HUES64 (cell line): ENCODE measurements around the gene HIBCH.
"Not testable (repeated sequence)": the region's sequence is repeated elsewhere in the genome, so short reads cannot be mapped to it uniquely, and the experiment has no call there.

Source experiments
- H3K27ac ChIP-seq: 2 replicates; pipeline ENCODE4 v1.7.0; 2013; ENCODE audit warnings: low read depth, low read length, inconsistent platforms
- H3K27me3 ChIP-seq: 2 replicates; pipeline ENCODE4 v1.6.1; 2013; ENCODE audit warnings: mild to moderate bottlenecking, low read length; ENCODE audit not compliant: insufficient read depth
- H3K36me3 ChIP-seq: 2 replicates; pipeline ENCODE4 v1.6.1; 2013; ENCODE audit warnings: mild to moderate bottlenecking, low read length; ENCODE audit not compliant: insufficient read depth
- H3K4me1 ChIP-seq: 2 replicates; pipeline ENCODE4 v1.6.1; 2013; ENCODE audit warnings: mild to moderate bottlenecking, low read length, moderate library complexity; ENCODE audit not compliant: insufficient read depth
- H3K4me3 ChIP-seq: 2 replicates; pipeline ENCODE4 v1.5.1; 2013; ENCODE audit warnings: mild to moderate bottlenecking, low read length, moderate library complexity
- H3K9ac ChIP-seq: 2 replicates; pipeline ENCODE4 v1.6.1; 2013; ENCODE audit warnings: mild to moderate bottlenecking, low read depth, low read length
- H3K9me3 ChIP-seq: 2 replicates; pipeline ENCODE4 v1.6.1; 2013; ENCODE audit warnings: low read depth, low read length; ENCODE audit not compliant: insufficient read depth
- WGBS: fragments of 150-250, 120-280 bp; methylation state at CpG from one replicate; pipeline ENCODE4 v1.1.7; 2013; ENCODE audit warnings: missing lambda C conversion rate; 5-methylcytosine and 5-hydroxymethylcytosine counted together

The HIBCH gene

DNA sequence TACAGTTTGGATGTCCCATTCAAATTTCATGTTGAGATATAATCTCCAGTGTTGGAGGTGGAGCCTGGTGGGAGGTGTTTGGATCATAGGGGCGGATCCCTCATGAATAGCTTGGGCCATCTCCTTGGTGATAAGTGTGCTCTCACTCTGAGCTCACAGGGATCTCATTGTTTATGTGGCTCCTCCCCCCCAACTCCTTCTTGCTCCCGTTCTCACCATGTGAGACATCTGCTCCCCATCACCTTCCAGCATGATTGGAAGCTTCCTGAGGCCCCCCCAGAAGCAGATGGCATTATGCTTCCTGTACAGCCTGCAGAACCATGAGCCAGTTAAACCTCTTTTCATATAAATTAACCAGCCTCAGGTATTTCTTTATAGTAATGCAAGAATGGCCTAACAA lies 20.7 kb upstream of the HIBCH start:
- H3K4me1 ChIP-seq: 0 out of 2 replicates have a peak, but pooled peaks cover 9% of the 10 kb centered on the region
- H3K4me3 ChIP-seq: no peak overlapping the region
- peaks cover 31% of the 10 kb centered on the region for H3K27me3 ChIP-seq
- 44% methylated on average over 2 of the region's 2 CpGs for WGBS
- H3K9ac ChIP-seq: no peak overlapping the region
- no peaks in the 10 kb centered on the region for H3K9me3 ChIP-seq
- no peaks in the 10 kb centered on the region for H3K36me3 ChIP-seq
- no peak overlapping the region for H3K27ac ChIP-seq

DNA sequence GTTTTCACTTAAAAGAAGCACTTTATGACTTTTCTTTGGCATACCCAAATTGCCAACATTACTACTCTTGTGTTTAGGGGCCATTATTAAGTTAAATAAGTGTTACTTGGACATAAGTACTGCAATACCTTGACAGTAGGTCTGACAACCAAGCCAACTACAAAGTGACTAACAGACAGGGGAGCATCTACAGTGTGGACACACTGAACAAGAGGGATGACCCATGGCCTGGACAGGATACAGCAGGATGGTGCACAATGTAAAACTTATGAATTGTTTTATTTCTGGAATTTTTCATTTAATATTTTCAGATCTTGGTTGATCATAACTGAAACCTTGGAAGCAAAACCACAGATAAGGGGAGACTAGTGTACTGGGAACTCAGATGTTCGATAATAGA lies 19.8 kb upstream of the HIBCH start:
- H3K27me3 ChIP-seq: peaks cover 22% of the 10 kb centered on the region
- H3K9me3 ChIP-seq: no peaks in the 10 kb centered on the region
- no peak overlapping the region for H3K4me3 ChIP-seq
- 0 out of 2 replicates have a peak, but pooled peaks cover 5% of the 10 kb centered on the region for H3K4me1 ChIP-seq
- no CpG with 5 or more reads among the region's 1 CpG for WGBS
- no peak overlapping the region for H3K9ac ChIP-seq
- H3K36me3 ChIP-seq: no peaks in the 10 kb centered on the region
- no peak overlapping the region for H3K27ac ChIP-seq

DNA sequence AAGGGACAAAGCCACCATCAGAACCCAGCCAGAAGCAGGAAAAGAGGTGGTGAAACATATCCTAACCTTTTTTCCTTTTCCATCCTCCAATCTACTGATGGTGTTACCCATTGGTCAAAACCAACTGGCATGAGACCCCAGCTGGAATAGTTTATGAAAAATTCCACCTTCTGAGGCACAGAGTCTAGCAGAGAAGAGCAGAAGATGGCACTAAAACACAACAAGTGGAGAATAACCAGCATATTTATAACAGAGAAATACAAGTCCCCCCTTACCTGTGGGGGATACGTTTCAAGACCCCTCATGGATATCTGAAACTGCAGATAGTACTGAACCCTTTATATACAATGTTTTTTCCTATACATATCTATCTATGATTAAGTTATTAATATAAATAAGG lies 18.8 kb upstream of the HIBCH start:
- no peak overlapping the region for H3K4me3 ChIP-seq
- H3K9me3 ChIP-seq: no peaks in the 10 kb centered on the region
- H3K4me1 ChIP-seq: 0 out of 2 replicates have a peak, but pooled peaks cover 3% of the 10 kb centered on the region
- H3K27me3 ChIP-seq: peaks cover 12% of the 10 kb centered on the region
- no peak overlapping the region for H3K9ac ChIP-seq
- 83% methylated on average over 1 of the region's 1 CpG for WGBS
- H3K27ac ChIP-seq: no peak overlapping the region
- H3K36me3 ChIP-seq: no peaks in the 10 kb centered on the region

DNA sequence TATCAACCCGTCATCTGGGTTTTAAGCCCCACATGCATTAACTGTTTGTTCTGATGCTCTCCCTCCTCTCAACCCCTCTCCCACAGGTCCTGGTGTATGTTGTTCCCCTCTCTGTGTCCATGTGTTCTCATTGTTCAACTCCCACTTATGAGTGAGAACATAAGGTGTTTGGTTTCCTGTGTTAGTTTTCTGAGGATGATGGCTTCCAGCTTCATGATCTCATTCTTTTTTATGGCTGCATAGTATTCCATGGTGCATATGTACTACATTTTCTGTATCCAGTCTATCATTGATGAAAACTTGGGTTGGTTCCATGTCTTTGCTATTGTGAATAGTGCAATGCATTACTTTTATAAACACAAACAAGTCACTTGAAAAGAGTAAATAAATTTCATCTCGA lies 16.8 kb upstream of the HIBCH start:
- no peaks in the 10 kb centered on the region for H3K36me3 ChIP-seq
- no peak overlapping the region for H3K9ac ChIP-seq
- H3K27me3 ChIP-seq: no peaks in the 10 kb centered on the region
- H3K4me1 ChIP-seq: 0 out of 2 replicates have a peak, but pooled peaks cover 3% of the 10 kb centered on the region
- H3K4me3 ChIP-seq: no peak overlapping the region
- no peak overlapping the region for H3K27ac ChIP-seq
- no peaks in the 10 kb centered on the region for H3K9me3 ChIP-seq
- WGBS: 100% methylated on average over 1 of the region's 2 CpGs

DNA sequence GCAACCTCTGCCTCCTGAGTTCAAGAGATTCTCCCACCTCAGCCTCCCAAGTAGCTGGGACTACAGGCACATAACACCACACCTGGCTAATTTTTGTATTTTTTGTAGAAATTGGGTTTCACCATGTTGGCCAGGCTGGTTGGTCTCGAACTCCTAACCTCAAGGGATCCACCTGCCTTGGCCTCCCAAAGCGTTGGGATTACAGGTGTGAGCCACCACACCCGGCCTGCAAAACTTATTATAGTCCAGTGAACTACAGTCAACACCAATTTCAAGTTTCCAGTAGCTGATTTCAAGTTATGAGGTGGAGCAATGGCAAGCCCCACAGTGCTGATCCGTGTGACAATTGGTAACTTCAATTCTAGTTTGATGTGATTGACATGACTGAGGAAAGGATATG lies 16.0 kb upstream of the HIBCH start:
- not testable (repeated sequence) for H3K27ac ChIP-seq, H3K27me3 ChIP-seq, H3K4me3 ChIP-seq, H3K9me3 ChIP-seq, H3K36me3 ChIP-seq, H3K4me1 ChIP-seq, H3K9ac ChIP-seq
- 92% methylated on average over 4 of the region's 4 CpGs for WGBS

DNA sequence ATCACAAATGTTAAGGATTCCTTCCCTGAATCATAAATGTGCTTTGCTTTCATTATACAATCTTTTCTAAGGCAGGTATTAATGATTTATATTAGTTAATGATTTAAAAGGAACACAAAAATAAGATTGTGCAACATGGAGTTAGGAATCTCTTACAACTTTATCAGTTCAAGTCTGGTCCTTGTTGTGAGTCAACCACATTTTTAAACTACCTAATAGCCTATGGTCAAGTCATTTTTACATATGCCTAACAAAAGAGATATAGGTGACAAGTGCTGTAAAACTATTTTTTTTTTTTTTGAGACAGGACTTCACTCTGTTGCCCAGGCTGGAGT lies 15.6 kb upstream of the HIBCH start:
- Histone ChIP-seq H3K36me3 (no peaks in the 10 kb centered on the region), H3K4me3 (no peak overlapping the region), H3K9me3 (no peaks in the 10 kb centered on the region), H3K9ac (no peak overlapping the region), H3K27me3 (no peaks in the 10 kb centered on the region), H3K27ac (no peak overlapping the region), H3K4me1 (no peaks in the 10 kb centered on the region)

DNA sequence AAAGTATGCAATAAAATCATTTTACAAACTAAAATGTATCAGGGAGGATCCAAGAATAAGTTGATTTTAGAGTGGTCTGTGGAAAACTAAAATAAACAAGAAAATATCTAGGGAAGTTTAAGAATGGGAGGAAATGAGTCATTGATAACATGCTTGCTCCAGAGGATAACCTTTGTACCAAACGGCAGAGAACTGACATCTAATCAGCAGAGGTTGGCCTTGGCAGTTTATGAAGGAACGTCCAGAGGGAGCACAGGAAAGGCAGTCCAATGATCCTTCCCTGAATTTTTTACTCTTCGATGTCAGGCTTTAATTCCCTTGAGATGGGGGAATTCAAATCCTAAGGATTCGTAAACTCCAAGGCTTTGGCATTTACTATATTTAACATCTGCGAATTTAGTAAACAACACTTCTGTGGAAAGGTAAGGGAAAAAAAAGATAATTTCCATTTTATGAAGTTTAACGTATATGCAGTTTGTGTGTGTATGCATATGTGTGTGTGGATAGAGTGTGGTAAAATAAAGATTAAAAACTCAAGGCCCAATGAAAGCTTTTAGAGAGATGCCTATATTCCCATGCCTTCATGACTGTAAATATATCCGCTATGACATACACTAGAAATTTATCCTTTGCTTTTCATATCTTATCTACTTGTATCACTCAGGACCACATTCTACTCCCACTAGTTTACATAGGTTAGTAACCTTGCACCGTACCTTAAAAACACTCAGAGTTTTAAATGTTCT lies 15.0 kb upstream of the HIBCH start:
- no peak overlapping the region for H3K4me3 ChIP-seq
- no peak overlapping the region for H3K27ac ChIP-seq
- H3K27me3 ChIP-seq: no peaks in the 10 kb centered on the region
- no peaks in the 10 kb centered on the region for H3K36me3 ChIP-seq
- no peak overlapping the region for H3K9ac ChIP-seq
- H3K9me3 ChIP-seq: no peaks in the 10 kb centered on the region
- 90% methylated on average over 6 of the region's 8 CpGs for WGBS
- H3K4me1 ChIP-seq: no peaks in the 10 kb centered on the region

DNA sequence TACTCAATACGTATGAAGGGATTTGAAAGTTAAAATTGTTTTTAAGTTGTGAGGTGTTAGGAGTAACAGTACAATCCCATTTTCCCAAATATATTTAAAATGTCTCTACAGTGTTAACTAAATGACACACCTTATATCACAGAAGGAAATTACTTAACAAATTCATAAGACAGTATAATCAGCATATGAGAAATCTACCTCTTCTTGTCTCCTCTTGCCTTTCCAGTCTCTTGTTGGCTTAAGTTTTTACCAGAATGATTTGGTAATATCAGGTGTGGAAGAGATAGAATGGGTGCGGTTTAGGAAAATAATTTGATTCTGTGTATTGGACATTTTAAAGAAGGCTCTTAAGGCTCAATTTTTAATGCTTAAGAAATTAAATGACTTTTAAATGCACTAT lies 14.3 kb upstream of the HIBCH start:
- Histone ChIP-seq H3K4me1 (no peaks in the 10 kb centered on the region), H3K4me3 (no peak overlapping the region)

DNA sequence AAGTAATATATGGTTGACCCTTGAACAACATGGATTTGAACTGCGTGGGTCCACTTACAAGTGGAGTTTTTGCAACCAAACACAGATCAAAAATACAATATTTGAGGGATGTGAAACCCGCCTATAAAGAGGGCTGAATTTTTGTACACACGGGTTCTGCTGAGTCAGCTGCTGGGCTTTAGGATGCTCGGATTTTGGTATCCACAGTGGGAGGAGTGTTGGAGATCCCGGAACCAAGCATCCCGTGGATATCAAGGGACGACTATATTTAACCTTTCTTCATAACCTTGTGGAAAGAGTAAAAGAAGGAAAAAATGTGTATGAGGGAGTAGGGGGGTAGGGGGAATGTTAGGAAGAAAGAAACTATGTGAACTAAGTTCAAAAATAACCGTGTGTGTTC lies 13.8 kb upstream of the HIBCH start:
- Histone ChIP-seq H3K27ac (no peak overlapping the region), H3K9me3 (no peaks in the 10 kb centered on the region), H3K9ac (no peak overlapping the region), H3K4me3 (no peak overlapping the region), H3K27me3 (no peaks in the 10 kb centered on the region), H3K36me3 (no peaks in the 10 kb centered on the region), H3K4me1 (no peaks in the 10 kb centered on the region)
- WGBS: 90% methylated on average over 8 of the region's 8 CpGs

More for the DNA sequence above, 14.3 kb upstream of the HIBCH start:
- Histone ChIP-seq H3K27me3 (no peaks in the 10 kb centered on the region), H3K9ac (no peak overlapping the region), H3K27ac (no peak overlapping the region), H3K9me3 (no peaks in the 10 kb centered on the region), H3K36me3 (no peaks in the 10 kb centered on the region)
- 100% methylated on average over 1 of the region's 2 CpGs for WGBS

DNA sequence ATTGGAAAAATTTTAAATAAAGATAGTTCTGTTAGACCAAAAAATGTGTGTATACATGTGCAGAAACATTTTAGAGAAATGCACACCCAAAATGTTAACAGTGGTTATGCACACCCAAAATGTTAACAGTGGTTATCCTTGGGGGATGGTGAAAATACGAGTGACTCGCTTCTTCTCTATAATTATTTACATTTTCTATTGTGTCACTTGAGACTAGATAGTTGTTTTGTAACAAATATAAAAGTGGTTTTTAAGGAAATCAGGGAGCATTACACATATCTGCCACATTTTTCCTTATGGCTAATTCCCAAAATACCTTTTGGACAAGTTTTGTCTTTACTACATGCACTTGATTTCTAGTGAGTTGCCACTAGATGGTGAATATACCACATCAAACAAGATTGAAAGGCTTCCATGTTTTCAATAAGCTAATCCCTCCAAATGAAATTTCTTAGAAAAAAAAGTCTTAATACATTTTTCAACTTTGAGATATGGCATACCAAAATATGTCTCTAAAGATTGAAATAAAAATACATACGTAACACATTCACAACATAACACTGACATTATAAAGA lies 9.0 kb upstream of the HIBCH start:
- Histone ChIP-seq H3K27me3 (no peaks in the 10 kb centered on the region), H3K36me3 (no peaks in the 10 kb centered on the region), H3K9ac (no peak overlapping the region), H3K4me1 (no peaks in the 10 kb centered on the region), H3K4me3 (no peak overlapping the region), H3K27ac (no peak overlapping the region), H3K9me3 (no peaks in the 10 kb centered on the region)
- WGBS: 80% methylated on average over 1 of the region's 3 CpGs

DNA sequence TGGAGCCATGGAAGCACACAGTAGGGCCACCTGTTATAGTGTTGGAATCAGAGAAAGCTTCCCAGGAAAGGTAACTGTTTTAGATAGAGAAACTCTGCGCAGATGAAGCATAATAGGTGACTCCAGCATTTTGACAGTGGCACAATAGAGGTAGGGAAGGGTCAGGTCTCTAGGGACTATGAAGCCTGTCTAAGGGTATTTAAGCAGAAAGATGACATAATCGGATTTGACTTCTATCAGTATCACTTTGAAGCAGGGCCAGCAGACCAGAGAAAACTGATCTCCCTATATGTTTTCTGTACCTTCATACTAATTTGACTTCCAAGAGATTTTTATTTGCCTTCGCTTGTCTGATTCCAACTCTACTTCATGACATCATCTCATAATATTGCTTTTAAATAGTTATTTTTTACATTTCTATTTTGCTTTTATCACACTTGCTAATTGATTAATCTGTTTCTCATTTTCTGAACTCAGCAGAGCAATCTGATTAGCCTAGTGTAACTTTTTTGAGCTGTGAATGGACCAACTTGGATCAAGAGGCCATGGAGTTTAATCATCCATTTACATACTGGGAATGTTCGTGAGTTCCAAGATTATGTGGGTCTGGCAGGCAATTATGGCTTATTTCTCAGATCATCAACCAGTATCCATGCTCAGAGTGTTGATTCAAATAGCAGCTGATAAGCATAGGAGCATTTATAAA lies 8.4 kb upstream of the HIBCH start:
- Histone ChIP-seq H3K9ac (no peak overlapping the region), H3K27me3 (no peaks in the 10 kb centered on the region), H3K4me3 (no peak overlapping the region), H3K4me1 (no peaks in the 10 kb centered on the region), H3K36me3 (no peaks in the 10 kb centered on the region), H3K27ac (no peak overlapping the region), H3K9me3 (no peaks in the 10 kb centered on the region)
- 92% methylated on average over 4 of the region's 4 CpGs for WGBS
